AG04449 (cell line): ENCODE data around the gene SMG7.

Experiments used
- CTCF ChIA-PET: fragments of 350-600 bp; formaldehyde crosslinking; extraction: SDS; loops from one replicate; lab custom pipeline; 2021; ENCODE audit warnings: antibody characterized with exemption; lab: Yijun Ruan, JAX
- POLR2A ChIA-PET: fragments of 400-600, 350-600 bp; formaldehyde crosslinking; extraction: SDS; loops from one replicate; lab custom pipeline; 2020; ENCODE audit warnings: antibody characterized with exemption, inconsistent platforms; lab: Yijun Ruan, JAX
- DNase-seq: peaks from one replicate; pipeline ENCODE4 v3.0.0-alpha.2; 2010; ENCODE audit warnings: low read depth, low spot score
- H3K4me3 ChIP-seq: 2 replicates; pipeline ENCODE4 v1.5.1; 2011; ENCODE audit warnings: low read depth, mild to moderate bottlenecking, control low read depth, low read length
- CTCF ChIP-seq: IDR thresholded peaks from one replicate; pipeline ENCODE4 v1.5.1; 2011; ENCODE audit warnings: mild to moderate bottlenecking, moderate library complexity, low read length, control low read depth, inconsistent platforms; ENCODE audit not compliant: insufficient read depth; ENCODE audit errors: missing control alignments

SMG7 gene

GRCh38 chr1:183544598-183545297 is 72.4 kb downstream of the SMG7 start:
- no peak for TF ChIP-seq CTCF
- POLR2A ChIA-PET: no interaction called here
- CTCF ChIA-PET: interaction anchor here (0.8 to 1.4 kb wide), 9 partner anchors 9 to 583 kb away, joined by 3 to 5 read pairs (median 3); no protein-coding TSS in a partner anchor
- no peak overlapping the region for H3K4me3 ChIP-seq
- no peak for DNase-seq

GRCh38 chr1:183546427-183546826 is 74.1 kb downstream of the SMG7 start:
- ChIA-PET POLR2A (no interaction called here), CTCF (interaction anchor here (1.1 kb wide), 1 partner anchor 264 kb away, joined by 3 read pairs; no protein-coding TSS in a partner anchor)
- DNase-seq: no peak
- H3K4me3 ChIP-seq: no peak overlapping the region
- no peak for TF ChIP-seq CTCF

GRCh38 chr1:183548116-183548515 is 75.8 kb downstream of the SMG7 start:
- H3K4me3 ChIP-seq: no peak overlapping the region
- ChIA-PET CTCF (interaction anchor here (0.7 to 1.6 kb wide), 2 partner anchors 8 to 261 kb away, joined by 3 to 4 read pairs; no protein-coding TSS in a partner anchor), POLR2A (no interaction called here)
- TF ChIP-seq CTCF: no peak
- no peak for DNase-seq

- POLR2A ChIA-PET: no interaction called here
- no peak overlapping the region for H3K4me3 ChIP-seq
- CTCF ChIA-PET: no interaction called here
- no peak for DNase-seq
- TF ChIP-seq CTCF: no peak
These were observed 78.6 kb downstream of the SMG7 start for GRCh38 chr1:183550915-183551314.

GRCh38 chr1:183551924-183552323 is 79.6 kb downstream of the SMG7 start:
- no peak overlapping the region for H3K4me3 ChIP-seq
- ChIA-PET POLR2A (no interaction called here), CTCF (interaction anchor here (0.9 kb wide), 1 partner anchor 10 kb away, joined by 3 read pairs; no protein-coding TSS in a partner anchor)
- no peak for TF ChIP-seq CTCF
- DNase-seq: no peak

- no peak overlapping the region for H3K4me3 ChIP-seq
- POLR2A ChIA-PET: no interaction called here
- CTCF ChIA-PET: interaction anchor here (0.9 kb wide), 1 partner anchor 10 kb away, joined by 3 read pairs; no protein-coding TSS in a partner anchor
- no peak for DNase-seq
- TF ChIP-seq CTCF: no peak
These were observed 80.1 kb downstream of the SMG7 start for GRCh38 chr1:183552441-183552840.
